Activated CD8-positive, alpha-beta memory T cell treated with anti-CD3 and anti-CD28 coated beads, Interleukin-2, amount 50 U/mL, for 24 hours (primary cell): Measurements from ENCODE around the gene CDH22.

ENCODE experiments used
- DNase-seq: peaks from one replicate; pipeline ENCODE4 v3.0.0-alpha.2; 2020; ENCODE audit errors: extremely low read depth

Gene CDH22

DNA sequence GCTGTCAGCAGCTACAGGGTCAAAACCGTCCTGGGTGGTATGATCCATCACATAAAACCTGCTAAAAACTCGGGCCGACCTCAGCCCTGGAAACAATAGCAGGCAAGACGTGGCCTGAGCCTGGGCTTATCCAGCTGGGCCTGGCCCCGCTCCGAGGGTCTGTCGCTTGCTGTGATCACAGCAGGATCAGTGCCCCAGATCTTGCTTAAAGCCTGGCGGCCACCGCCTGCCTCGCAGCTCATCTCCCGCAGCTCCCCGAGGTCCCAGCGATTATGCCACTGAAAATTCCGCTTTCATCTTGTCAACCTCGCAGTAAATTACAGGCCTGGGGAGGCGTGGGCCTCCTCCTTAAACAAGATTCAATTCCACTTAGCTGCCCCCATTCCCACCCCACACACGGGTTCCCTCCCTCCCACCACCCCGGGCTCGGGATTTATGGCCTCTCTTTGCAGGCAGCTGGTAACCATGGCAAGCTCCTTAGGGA lies 40.1 kb downstream of the CDH22 start:
- DNase-seq = no peak

DNA sequence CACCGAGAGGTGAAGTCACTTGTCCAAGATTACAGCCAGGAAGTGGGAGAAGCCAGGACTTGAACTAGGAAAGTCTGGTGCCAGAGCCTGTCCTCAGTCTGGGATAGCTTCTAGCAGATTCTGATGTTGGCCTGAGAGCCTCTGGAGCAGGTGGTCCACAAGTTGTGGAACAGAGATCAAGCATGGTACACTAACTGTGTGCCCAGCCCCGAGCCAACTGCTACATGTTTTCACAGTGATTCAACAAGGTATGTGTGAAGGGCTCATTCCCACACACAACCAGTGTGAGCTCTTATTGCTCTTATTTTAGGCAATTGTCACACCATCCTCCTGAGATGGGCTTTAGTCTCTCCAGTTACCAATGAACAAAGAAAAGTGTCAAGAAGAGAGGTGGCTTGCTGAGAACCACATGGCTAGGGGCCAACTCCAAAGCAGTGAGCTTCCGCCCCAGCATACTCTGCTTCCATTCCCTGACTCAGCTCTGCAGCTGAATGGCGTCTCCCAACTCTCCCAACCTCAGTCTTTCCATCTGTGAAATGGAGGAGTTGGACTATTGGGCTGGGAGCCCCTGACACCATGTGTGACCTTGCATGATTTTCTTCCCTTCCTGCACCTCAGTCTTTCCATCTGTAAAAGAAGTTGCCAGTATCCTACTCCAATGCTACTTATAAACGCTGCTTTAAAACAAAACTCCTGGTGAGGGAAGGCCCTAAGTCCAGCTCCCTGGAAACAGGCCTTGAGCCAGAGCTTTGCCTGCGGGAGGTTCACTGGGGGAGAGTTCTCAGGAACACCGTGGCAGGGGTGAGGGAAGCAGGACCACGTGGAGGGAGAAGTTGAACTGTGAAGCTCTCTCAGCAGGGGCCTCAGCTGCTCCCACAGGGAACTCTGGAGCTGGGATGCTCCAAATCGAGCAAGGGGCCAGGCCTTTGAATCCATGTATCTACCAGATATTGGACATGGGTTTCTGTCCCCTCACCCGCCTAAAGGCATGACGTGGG lies 40.9 kb downstream of the CDH22 start:
- no peak for DNase-seq

DNA sequence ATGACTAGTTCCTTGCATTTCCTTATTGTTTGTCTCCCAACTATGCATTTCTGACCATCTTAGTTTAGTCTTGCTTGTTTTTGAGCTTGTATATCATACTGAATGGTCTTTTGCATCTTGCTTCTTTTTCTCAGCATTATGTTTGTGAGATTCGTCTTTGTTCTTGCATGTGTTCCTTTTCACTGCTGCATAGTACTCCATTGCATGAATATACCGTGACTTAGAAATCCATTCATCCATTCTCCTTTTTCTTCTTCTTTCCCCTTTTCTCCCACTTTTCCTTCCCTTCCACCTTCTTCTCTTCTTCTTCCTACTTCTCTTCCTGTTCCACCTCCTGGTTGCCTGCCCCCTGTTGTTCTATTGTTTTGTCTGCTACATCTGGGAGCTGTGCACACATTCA lies 42.8 kb downstream of the CDH22 start:
- no peak for DNase-seq

DNA sequence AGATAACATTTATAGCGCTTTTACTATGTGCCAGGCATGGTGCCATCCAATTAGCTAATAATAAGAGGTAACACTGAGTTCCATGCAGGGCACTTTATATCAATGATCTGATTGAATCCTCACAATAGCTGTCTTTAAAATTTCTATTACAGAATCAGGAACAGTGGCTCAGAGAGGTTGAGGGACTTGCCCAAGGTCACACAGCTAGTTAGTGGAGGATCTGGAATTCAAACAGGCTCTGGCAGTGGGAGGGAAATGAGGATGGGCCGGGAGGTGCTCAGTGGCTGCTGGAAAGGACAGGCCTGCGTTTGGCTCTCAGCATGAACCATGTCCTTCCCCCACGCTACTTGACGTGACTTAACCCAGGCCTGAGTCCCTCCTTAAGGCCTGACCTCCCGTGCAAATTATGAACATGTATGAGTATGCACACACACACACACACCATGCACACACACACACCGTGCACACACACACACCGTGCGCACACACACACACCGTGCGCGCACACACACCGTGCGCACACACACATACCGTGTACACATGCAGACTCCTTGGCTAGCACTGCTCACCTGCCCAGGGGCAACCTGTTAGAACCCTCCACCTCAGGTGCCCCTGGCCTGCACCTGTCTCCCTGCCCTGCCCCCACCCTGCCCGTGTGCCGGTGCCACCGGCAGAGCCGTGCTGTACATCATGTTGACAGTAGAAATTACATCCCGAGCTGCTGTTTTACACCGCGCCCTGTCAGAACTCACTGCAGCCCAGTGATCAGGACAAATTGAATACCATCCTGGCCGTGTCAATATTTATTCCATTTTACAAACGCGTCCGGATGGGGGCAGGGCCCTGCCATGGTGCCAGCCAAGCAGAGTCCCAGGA lies 43.7 kb downstream of the CDH22 start:
- no peak for DNase-seq

DNA sequence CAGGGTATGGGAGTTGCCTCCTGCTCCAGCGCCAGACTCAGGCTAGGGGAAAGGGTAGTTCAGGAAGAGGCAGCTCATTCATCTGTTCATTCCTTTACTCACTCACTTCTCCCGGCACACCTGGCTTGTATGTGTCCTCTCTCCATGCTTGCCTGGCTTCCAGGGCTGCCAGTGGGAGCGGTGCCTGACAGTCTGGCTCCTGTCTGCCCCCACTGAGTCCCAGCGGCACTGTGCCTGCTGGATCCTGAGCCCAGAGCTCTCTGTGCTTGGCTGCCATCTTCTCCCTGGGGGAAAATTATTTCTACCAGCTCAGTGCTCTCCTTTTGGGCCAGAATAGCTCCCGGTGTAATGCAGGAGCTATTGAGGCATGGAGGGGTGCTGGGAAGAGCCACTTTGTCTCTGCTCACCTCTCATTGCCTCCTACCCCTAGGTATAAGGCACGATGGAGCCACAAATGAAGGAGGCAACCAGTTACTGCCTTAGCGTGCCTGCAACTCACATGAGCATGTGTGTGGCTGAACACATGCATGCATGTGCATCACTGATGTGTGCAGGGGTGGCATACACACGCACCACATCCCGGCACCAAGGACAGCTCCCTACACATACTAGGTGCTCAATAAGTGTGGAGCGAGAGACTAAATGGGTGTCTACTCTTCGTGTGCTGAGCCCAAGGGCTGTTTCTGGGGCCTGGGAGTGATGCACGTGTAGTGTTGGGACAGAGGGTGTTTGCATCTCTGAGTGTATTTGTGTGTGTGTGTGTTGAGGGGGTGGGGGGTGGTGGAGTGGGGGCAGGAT lies 46.6 kb downstream of the CDH22 start:
- DNase-seq = no peak

DNA sequence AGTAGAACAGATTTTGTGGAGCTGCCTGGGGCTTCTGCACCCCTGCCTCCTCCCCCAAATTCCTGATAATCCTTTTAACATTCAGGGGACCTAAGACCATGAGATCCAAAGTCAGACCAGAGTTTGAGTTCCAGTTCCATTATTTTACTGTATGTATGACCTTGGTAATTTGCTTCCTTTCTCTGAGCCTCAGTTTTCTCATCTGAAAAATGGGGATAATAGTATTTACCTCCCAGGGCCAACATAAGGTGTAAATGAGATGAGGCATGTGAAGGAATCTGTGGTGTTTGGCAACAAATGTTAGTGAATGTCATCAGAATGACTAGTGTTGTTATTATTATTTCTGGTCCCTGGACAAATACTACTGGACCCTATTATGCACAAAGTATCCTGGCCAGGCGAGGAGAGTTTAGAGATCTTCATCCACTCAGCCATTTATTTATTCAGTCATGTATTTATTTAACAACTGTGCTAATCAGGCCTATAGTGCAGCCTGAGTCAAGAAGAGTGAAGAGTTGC lies 47.3 kb downstream of the CDH22 start:
- DNase-seq = no peak

DNA sequence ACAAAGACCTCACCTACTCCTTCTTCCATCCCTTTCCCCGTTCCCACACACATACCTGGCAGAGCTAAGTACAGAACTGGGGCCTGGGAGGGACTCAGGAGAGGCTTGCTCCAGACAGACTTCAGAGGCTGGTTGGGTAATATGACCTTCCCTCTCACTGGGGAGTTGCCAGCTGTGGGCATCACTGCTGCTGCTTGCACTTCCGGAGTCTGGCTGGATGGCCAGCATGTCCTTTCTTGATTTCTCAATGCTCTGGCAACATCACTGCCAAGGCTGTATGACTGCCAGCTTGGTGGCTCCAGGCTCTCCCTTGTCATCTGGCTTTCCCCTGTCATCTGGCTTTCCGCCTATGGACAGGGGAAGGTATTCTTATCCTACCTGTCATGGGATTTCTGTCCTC lies 47.8 kb downstream of the CDH22 start:
- DNase-seq = no peak

DNA sequence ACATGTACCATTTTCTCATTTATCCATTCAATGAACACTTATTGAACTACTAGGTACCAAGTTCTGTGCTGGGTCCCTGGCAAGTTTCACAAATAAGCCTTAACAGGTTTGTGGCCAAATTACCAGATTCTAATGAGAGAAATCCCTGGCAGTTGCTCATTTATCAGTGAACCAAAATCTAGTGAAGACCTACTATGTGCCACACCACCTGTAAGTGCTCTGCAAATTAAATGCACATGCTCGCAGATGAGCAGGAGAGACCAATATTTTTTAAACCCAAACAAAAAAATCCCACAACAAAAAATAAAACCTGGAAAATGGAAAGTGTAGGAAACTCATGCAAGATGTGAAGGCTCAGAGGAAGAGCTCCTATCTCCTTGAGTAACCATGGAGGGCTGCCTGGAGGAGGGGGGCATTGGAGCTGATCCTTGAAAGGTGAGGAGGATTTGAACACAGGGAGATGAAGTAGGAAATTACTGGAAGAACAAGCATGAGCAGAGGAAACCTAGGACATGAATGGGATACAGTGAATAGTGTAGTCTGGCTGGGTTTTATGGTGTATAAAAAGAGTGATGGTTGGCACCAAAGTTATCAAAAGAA lies 48.9 kb downstream of the CDH22 start:
- DNase-seq = no peak

DNA sequence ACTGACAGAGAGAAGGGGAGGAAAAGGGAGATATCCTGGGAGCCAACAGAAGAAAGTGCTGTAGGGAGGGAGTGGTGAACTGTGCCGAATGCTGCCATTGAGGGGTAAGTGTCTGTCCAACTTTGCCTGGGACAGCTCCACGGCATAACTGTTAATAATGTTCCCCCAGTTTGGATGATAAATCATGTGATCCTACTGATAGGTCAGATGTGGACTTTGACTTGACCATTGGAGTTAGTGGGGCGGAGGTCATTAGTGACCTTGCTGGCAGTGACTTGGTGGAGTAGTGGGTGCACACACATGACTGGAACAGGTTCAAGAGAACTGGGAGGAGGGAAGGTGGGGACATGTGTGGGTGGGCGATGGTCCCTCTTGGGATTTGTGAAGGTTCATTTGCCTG lies 50.4 kb downstream of the CDH22 start:
- DNase-seq = no peak

DNA sequence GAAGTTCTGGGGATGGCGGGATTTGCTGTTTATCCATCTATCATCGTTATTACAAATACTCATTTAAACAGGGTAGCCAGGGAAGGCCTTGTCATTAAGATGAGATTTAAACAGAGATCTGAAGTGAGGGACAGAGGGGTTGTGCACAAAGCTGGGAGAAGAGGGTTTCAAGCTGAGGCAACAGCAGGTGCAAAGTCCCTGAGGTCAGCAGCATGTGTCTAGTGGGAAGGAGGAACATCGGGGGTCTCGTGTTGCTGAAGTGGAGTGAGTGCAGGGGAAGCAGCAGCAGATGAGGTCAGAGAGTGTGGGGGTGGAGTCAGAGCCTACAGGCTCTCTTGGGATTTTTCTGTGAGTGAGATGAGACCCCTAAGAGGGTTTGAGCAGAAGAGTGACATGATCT lies 52.0 kb downstream of the CDH22 start:
- DNase-seq = no peak

DNA sequence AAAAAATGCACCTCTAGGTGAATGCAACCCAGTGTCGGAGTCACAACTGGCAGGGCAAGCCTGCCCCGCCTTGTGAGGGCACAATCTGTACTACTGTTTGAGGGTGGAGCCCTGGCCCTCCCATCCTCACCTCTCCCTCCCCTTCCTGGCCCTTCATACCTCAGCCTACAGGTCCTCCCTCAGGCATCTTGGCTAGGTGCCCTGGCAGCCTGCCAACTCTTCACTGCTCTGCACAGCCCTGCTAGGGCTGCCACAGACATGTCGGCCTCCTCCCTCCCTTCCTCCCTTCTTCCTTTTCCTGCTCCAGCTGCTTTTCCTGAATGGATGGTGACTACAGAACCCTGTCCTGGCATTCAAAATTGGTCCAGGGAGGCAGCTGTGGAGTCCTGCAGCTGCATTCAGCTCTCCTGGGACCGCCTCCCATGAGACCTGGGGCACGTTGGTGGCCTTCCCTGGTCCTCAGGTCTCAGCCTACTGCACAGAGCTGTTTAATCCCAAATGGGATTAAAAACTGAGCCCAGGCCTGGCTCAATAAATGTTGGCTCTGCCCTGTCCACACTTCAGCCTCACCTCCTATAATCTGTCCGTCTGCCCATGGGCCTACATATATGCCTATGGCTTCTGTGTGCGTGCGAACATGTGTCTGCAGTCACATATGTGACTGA lies 52.7 kb downstream of the CDH22 start:
- no peak for DNase-seq

DNA sequence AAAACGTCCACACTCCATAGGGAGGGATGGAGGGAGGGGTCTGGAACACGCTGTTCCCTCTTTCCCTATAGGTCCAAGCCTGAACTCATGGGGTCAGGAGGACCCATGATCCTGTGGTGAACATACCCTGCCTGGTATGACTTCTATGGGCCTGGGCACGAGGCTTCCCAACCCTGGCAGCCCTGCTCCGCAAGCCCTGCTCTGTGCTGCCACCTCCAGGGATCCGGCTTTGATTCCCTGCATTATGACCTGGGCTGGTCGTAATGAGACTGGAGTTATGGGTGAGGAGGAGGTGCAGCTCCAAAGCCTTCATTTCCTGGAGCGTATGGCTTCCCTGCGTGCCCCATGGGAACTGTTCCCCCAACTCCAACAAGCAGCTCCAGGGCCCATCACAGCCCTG lies 54.9 kb downstream of the CDH22 start:
- DNase-seq = no peak

DNA sequence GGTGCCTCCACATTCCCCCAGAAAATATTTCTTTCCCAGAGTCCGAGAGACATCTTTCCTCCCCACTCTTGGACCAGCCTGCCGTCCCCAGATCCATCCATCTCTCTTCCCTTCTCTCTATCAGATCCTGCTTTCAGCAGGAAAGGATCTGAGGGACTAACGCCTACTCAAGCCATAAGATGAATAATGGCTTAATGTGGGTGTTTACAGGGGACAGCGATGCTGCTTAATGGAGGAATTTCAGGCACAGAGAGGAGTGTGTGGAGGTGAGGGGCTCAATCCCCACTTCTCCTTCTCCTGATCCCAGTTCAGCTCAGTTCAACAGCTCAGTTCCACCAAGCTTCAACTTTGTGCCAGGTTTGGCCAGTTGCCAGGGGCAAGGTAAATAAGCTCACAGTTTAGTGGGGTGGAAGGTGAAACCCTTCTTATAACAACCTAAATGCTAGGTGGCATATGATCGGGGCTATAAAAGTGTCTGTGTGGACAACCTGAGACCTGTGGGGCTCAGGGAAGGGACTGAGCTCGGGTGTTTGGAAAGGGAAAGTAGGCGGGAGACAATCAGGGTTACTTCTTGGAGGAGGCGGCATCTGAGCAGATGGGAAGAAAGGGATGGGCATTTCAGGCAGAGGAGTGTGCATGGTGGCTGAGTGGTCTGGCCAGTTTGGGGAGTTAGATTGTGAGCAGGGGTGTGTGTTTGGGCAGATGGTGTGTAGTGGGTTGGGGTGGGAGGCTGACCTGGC lies 55.8 kb downstream of the CDH22 start:
- no peak for DNase-seq

DNA sequence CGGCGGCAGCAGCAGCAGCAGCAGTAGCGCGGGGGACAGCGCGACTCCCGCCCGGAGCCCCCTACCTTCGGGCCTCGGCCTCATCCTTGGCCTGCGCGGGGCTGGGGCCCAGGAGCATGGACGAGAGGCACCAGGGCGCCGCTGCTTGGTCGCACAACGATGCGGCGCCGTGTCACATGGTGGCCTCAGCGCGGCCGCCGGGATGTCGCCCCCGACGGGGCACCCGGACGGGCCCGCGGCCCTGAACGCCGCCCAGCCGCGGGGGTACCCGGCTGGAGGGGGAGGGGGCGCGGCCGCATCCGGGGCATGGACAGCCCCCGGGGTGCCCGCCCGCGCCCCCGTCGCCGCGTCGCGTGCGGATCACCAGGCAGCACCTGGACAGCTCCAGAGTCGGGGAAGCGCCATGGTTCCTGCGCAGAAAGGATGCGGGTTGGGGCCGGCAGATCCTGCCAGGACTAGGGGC lies 57.1 kb downstream of the CDH22 start:
- no peak for DNase-seq

DNA sequence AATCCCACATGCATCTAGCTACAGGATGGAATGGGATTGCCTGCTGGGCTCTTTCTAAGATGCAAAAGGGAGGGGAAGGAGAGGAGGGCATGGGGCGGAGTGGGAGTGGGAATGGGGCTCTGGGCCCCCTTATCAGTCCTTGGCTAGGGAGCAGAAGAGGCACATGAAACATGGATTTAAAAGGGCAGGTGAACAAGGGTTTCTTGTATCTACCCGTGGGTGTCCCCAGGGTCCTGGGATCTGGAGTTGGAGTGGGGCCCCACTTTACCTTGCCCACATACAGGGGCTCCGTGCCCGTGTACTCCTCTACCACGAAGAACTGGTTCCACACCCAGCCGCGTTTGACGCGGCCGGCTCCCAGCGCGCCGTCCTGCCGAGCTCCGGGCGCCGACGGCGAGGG lies 57.5 kb downstream of the CDH22 start:
- no peak for DNase-seq

DNA sequence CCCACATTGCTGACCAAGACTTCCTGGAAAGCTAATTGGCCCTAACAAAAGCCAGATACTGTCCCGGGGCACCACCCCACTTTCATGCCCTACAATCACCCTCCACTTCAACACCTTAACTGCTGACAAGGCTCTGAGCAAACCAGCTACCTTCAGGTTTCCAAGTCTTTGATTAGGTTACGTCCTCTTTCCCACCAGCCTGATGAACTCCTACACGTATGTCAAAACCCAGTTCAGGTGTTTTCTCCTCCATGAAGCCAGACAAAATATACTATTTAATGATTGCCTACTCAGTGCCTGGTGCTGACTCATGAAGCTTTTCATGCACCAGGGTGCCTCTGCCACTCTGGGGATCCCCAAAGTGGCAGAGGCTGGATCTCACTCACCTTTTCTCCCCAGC lies 58.6 kb downstream of the CDH22 start:
- DNase-seq = no peak

DNA sequence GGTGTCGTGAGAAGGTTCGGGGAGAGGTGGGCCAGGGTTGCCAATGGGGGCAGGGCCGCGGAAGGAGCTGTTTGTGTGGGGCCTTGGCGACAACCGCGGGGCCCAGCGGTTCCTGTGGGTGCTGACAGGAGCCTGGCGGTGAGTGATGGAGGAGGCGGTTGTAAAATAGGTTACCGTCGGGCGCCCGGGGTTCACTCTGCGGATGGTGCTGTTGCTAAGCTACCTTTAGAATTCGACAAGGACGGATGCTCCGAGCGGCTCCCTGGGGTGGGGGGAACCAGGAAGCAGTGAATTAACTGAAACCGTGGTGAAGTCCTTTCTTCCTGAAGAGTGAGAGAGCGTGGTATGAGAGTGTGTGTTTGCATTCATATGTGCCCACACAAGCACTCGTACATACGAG lies 61.7 kb downstream of the CDH22 start:
- no peak for DNase-seq

DNA sequence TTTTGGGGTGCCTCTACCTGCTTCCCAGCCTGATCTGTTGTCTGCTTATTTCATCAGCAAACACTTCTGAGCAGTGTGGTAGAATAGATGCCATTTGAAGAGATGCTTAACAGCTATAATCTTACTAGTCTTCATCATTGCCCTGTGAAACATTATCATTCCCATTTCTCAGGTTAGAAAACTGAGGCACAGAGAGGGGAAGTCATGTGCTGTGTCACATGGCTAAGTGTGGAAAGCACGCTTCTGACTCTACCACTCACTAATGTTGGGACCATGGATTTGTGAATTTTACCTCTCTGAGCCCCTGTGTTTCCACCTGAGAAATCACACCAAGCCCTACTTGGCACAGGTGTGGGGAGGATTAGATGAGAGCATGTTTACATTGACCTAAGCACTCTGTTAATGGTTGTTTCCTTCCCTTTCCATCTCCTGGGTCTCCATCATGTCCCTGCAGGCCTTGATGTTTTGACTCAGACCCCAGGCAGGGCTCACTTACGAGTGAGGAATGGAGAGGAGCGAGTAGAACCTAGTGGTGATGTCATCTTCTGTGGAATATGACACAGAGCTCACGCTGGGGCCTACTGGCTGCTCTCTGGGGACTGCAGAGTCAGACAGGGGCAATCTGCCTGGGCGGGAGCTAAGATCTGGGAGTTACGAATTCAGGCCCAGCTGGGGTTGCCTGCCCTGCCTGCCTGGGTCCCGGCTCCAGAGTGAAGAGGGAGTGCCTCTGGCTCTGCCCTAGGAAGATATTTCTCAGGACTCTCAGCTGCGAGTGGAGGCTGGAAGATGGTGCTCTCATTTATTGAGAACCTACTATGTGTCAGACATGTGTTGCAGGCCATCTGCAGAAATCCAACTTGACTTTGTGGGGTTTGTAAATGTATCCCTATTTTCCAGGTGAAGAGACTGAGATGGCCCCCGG lies 64.3 kb downstream of the CDH22 start:
- no peak for DNase-seq

DNA sequence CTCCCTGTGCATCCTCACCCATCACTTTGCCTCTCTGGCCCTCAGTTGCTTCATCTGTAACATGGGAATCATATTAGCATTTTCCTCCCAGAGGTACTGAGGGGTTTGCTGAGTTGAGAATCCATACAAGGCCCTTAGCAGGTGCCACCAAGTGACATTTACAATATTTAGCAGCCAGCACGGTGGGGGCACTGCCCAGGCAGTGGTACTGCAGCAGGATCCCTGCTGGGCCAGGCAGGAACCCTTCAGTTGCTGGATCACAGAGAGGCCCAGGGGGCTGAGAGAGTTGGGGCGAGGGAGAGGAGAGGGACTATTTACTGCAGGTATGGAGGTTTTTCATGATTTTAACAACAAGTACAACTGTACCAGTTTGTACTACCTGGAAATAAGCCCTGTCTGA lies 65.9 kb downstream of the CDH22 start:
- no peak for DNase-seq
